ENCODE results near the gene F8A1. TPM values are rescaled to one million over a fixed set of nuclear protein-coding genes. Genes with fewer than 3 reads are reported as not detected.
A peak's percentile ranks its signal among the peaks of the same experiment; 100 is the strongest.
"Not testable (repeated sequence)": the region's sequence is repeated elsewhere in the genome, so short reads cannot be mapped to it uniquely, and the experiment has no call there.

Gene F8A1
- total RNA-seq = 30.3 TPM
- long read RNA-seq, transcript F8A1-201 (1 exons, 1,713 nt) = major isoform, 231 of 231 reads
- long read RNA-seq, partial matches to known transcripts = 0 of 231 reads
- long read RNA-seq, other reads (novel, unspliced or antisense) = 0 of 231 reads

GRCh38 chrX:154886069-154886788 lies at the start of gene F8A1:
Gene F8A1, plus strand, starts transcription at chrX:154886355. Its CDS starts 20 bp downstream, at chrX:154886375.
- intact Hi-C loops (cut with micrococcal nuclease); H3K27me3 ChIP-seq (ENCODE audit: low read depth); H3K4me1 ChIP-seq; H3K9me3 ChIP-seq (replicated peaks); H3K36me3 ChIP-seq: not testable (repeated sequence)
- peak; percentile 45 for DNase-seq
- Histone ChIP-seq H3K4me3 (peak within 1 kb of the TSS; percentile 58), H3K27ac (replicated peaks) (peak within 1 kb of the TSS; percentile 63)

- no peaks in the 10 kb centered on the region for H3K4me1 ChIP-seq
- no peaks in the 10 kb centered on the region for H3K9me3 ChIP-seq (replicated peaks)
- TF ChIP-seq CTCF (IDR thresholded peaks at IDR 0.05; ENCODE audit: borderline replicate concordance) = peak; percentile 57
- intact Hi-C loops (cut with micrococcal nuclease) = no loop called here
- H3K36me3 ChIP-seq = no peaks in the 10 kb centered on the region
- H3K4me3 ChIP-seq = no peak overlapping the region
- H3K27ac ChIP-seq (replicated peaks) = no peak overlapping the region
- no peak for DNase-seq
- no peaks in the 10 kb centered on the region for H3K27me3 ChIP-seq (ENCODE audit: low read depth)
Measured at GRCh38 chrX:154840856-154841255, 45.3 kb upstream of the F8A1 start.

- TF ChIP-seq CTCF (IDR thresholded peaks at IDR 0.05; ENCODE audit: borderline replicate concordance) = no peak
- no peak overlapping the region for H3K27ac ChIP-seq (replicated peaks)
- no peak for DNase-seq
- no peaks in the 10 kb centered on the region for H3K27me3 ChIP-seq (ENCODE audit: low read depth)
- no peak overlapping the region for H3K4me3 ChIP-seq
- H3K4me1 ChIP-seq = no peaks in the 10 kb centered on the region
- no peaks in the 10 kb centered on the region for H3K9me3 ChIP-seq (replicated peaks)
- intact Hi-C loops (cut with micrococcal nuclease) = no loop called here
- H3K36me3 ChIP-seq = no peaks in the 10 kb centered on the region
Measured at GRCh38 chrX:154850957-154851611, 35.1 kb upstream of the F8A1 start.

GRCh38 chrX:154855256-154855655 lies 30.9 kb upstream of the F8A1 start:
- H3K4me3 ChIP-seq = no peak overlapping the region
- TF ChIP-seq CTCF (IDR thresholded peaks at IDR 0.05; ENCODE audit: borderline replicate concordance) = no peak
- H3K27me3 ChIP-seq (ENCODE audit: low read depth) = no peaks in the 10 kb centered on the region
- no peak for DNase-seq
- H3K27ac ChIP-seq (replicated peaks) = no peak overlapping the region
- intact Hi-C loops (cut with micrococcal nuclease) = no loop called here
- no peaks in the 10 kb centered on the region for H3K9me3 ChIP-seq (replicated peaks)
- no peaks in the 10 kb centered on the region for H3K4me1 ChIP-seq
- H3K36me3 ChIP-seq = peaks cover 13% of the 10 kb centered on the region

- H3K36me3 ChIP-seq; intact Hi-C loops (cut with micrococcal nuclease); H3K4me1 ChIP-seq; H3K27ac ChIP-seq (replicated peaks); H3K27me3 ChIP-seq (ENCODE audit: low read depth); DNase-seq; H3K4me3 ChIP-seq: not testable (repeated sequence)
- peaks cover 24% of the 10 kb centered on the region for H3K9me3 ChIP-seq (replicated peaks)
Measured at GRCh38 chrX:154868522-154868921, 17.6 kb upstream of the F8A1 start.

- intact Hi-C loops (cut with micrococcal nuclease) = no loop called here
- Histone ChIP-seq H3K27me3 (ENCODE audit: low read depth) (no peaks in the 10 kb centered on the region), H3K9me3 (replicated peaks) (peaks cover 9% of the 10 kb centered on the region), H3K4me3 (no peak overlapping the region), H3K36me3 (no peaks in the 10 kb centered on the region), H3K4me1 (no peaks in the 10 kb centered on the region), H3K27ac (replicated peaks) (no peak overlapping the region)
- DNase-seq = no peak
- TF ChIP-seq CTCF (IDR thresholded peaks at IDR 0.05; ENCODE audit: borderline replicate concordance) = no peak
Measured at GRCh38 chrX:154873329-154873728, 12.8 kb upstream of the F8A1 start.

GRCh38 chrX:154884069-154884468 lies 2.1 kb upstream of the F8A1 start:
- intact Hi-C loops (cut with micrococcal nuclease) = not testable (repeated sequence)

GRCh38 chrX:154885057-154885456 lies 1.1 kb upstream of the F8A1 start:
- DNase-seq; H3K4me3 ChIP-seq; H3K36me3 ChIP-seq; H3K9me3 ChIP-seq (replicated peaks); H3K4me1 ChIP-seq; H3K27ac ChIP-seq (replicated peaks); intact Hi-C loops (cut with micrococcal nuclease); H3K27me3 ChIP-seq (ENCODE audit: low read depth): not testable (repeated sequence)

More at GRCh38 chrX:154884069-154884468, 2.1 kb upstream of the F8A1 start:
- not testable (repeated sequence) for DNase-seq; H3K27me3 ChIP-seq (ENCODE audit: low read depth); H3K4me3 ChIP-seq; H3K27ac ChIP-seq (replicated peaks); H3K4me1 ChIP-seq; H3K36me3 ChIP-seq; H3K9me3 ChIP-seq (replicated peaks)

GRCh38 chrX:154885549-154885948 lies 606 bp upstream of the F8A1 start:
- intact Hi-C loops (cut with micrococcal nuclease); H3K27ac ChIP-seq (replicated peaks); DNase-seq; H3K4me1 ChIP-seq; H3K9me3 ChIP-seq (replicated peaks); H3K36me3 ChIP-seq; H3K27me3 ChIP-seq (ENCODE audit: low read depth): not testable (repeated sequence)
- peak overlapping the region; percentile 58 for H3K4me3 ChIP-seq

Data from left ventricle myocardium inferior (tissue), 1 donor.